OCI-LY3 (cell line): ENCODE results near the gene MTFR1L.
A peak's percentile ranks its signal among the peaks of the same experiment; 100 is the strongest.

ENCODE experiments used
- H2AFZ ChIP-seq: fragments of 200-600, 300-600 bp; shearing (Covaris generic); 2 replicates; pipeline ENCODE4 v1.6.0; 2014; ENCODE audit warnings: antibody characterized with exemption, low read depth, low read length
- H3K27ac ChIP-seq: fragments of 200-600, 300-600 bp; sonication (generic); 2 replicates; pipeline ENCODE4 v1.5.1; 2014; ENCODE audit warnings: mild to moderate bottlenecking, low read length, moderate library complexity, mixed read lengths
- H3K27me3 ChIP-seq: fragments of 200-600, 300-600 bp; sonication (generic); 2 replicates; pipeline ENCODE4 v1.6.1; 2014; ENCODE audit warnings: low read depth, low read length, mixed read lengths
- H3K36me3 ChIP-seq: fragments of 200-600, 300-600 bp; sonication (generic); replicated peaks from 2 replicates; pipeline ENCODE3; 2014; ENCODE audit warnings: low read depth, low read length, mixed read lengths
- H3K4me1 ChIP-seq: fragments of 300-600, 200-600 bp; sonication (generic); 2 replicates; pipeline ENCODE4 v1.6.1; 2014; ENCODE audit warnings: low read length, mixed read lengths
- H3K4me2 ChIP-seq: fragments of 200-600, 300-600 bp; sonication (generic); 2 replicates; pipeline ENCODE4 v1.6.1; 2014; ENCODE audit warnings: low read length, mixed read lengths
- H3K4me3 ChIP-seq: fragments of 300-600, 200-600 bp; sonication (generic); 2 replicates; pipeline ENCODE4 v1.5.1; 2014; ENCODE audit warnings: antibody characterized with exemption, mild to moderate bottlenecking, low read length, moderate library complexity
- H3K79me2 ChIP-seq: fragments of 300-600, 200-600 bp; shearing (Covaris generic); 2 replicates; pipeline ENCODE4 v1.6.1; 2014; ENCODE audit warnings: mild to moderate bottlenecking, low read length, mixed read lengths
- H3K9ac ChIP-seq: fragments of 300-600, 200-600 bp; shearing (Covaris generic); 2 replicates; pipeline ENCODE4 v1.6.0; 2014; ENCODE audit warnings: mild to moderate bottlenecking, low read length, moderate library complexity
- H3K9me3 ChIP-seq: fragments of 200-600, 300-600 bp; shearing (Covaris generic); 2 replicates; pipeline ENCODE4 v1.6.1; 2014; ENCODE audit warnings: low read length, mixed read lengths; ENCODE audit not compliant: insufficient read depth
- H4K20me1 ChIP-seq: fragments of 200-600, 300-600 bp; sonication (generic); 2 replicates; pipeline ENCODE4 v1.6.1; 2016; ENCODE audit warnings: low read length, mixed read lengths; ENCODE audit not compliant: insufficient read depth
- EZH2phosphoT487 ChIP-seq: fragments of 200-600 bp; shearing (Covaris generic); IDR thresholded peaks from 2 replicates; pipeline ENCODE4 v1.6.1; 2018; ENCODE audit warnings: antibody characterized with exemption, mixed run types, low read depth
- TF ChIP-seq, protein P1 (sequence below): fragments of 200-600, 300-600 bp; sonication (generic); IDR thresholded peaks from 2 replicates; pipeline ENCODE4 v1.5.1; 2014; ENCODE audit warnings: antibody characterized with exemption, low read length, low read depth

Gene MTFR1L

DNA sequence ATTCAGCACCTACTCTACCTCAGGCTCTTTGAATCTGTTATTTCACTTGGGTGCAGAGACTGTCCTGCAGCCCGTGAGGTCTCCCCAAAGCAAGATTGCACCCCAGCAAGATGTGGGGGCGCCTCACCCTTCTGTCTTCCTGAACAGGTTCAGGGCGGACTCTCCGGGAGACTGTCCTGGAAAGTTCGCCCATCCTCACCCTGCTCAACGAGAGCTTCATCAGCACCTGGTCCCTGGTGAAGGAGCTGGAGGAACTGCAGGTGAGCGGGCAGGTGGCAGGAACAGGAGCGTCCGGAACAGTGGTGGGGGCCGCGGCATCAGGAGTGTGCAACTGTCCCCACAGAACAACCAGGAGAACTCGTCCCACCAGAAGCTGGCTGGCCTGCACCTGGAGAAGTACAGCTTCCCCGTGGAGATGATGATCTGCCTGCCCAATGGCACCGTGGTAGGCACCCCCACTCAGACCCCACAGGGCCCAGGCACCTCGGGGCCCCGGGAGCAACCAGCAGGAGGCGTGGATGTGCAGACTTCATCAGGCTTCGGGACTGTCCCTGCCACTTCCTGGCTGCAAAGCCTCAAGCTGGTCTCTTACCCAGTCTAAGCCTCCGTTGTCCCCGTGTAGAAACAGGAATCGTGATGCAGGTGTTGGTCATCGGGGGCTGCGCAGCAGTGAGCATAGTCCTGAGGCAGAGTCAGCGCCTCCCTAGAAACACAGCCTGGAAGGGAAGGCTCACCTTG lies 5.9 kb upstream of the MTFR1L start:
- no peak overlapping the region for H3K27ac ChIP-seq
- H3K9ac ChIP-seq: no peak overlapping the region
- no peaks in the 10 kb centered on the region for H3K9me3 ChIP-seq
- no peaks in the 10 kb centered on the region for H3K79me2 ChIP-seq
- peaks cover 13% of the 10 kb centered on the region for H3K4me1 ChIP-seq
- no peaks in the 10 kb centered on the region for H4K20me1 ChIP-seq
- no peak overlapping the region for H3K4me3 ChIP-seq
- no peaks in the 10 kb centered on the region for H3K36me3 ChIP-seq
- H3K4me2 ChIP-seq: no peak overlapping the region
- no peak overlapping the region for H2AFZ ChIP-seq
- no peaks in the 10 kb centered on the region for H3K27me3 ChIP-seq
- no peak for TF ChIP-seq EZH2phosphoT487
- TF ChIP-seq, protein P1, sequence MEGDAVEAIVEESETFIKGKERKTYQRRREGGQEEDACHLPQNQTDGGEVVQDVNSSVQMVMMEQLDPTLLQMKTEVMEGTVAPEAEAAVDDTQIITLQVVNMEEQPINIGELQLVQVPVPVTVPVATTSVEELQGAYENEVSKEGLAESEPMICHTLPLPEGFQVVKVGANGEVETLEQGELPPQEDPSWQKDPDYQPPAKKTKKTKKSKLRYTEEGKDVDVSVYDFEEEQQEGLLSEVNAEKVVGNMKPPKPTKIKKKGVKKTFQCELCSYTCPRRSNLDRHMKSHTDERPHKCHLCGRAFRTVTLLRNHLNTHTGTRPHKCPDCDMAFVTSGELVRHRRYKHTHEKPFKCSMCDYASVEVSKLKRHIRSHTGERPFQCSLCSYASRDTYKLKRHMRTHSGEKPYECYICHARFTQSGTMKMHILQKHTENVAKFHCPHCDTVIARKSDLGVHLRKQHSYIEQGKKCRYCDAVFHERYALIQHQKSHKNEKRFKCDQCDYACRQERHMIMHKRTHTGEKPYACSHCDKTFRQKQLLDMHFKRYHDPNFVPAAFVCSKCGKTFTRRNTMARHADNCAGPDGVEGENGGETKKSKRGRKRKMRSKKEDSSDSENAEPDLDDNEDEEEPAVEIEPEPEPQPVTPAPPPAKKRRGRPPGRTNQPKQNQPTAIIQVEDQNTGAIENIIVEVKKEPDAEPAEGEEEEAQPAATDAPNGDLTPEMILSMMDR: peak; percentile 22

DNA sequence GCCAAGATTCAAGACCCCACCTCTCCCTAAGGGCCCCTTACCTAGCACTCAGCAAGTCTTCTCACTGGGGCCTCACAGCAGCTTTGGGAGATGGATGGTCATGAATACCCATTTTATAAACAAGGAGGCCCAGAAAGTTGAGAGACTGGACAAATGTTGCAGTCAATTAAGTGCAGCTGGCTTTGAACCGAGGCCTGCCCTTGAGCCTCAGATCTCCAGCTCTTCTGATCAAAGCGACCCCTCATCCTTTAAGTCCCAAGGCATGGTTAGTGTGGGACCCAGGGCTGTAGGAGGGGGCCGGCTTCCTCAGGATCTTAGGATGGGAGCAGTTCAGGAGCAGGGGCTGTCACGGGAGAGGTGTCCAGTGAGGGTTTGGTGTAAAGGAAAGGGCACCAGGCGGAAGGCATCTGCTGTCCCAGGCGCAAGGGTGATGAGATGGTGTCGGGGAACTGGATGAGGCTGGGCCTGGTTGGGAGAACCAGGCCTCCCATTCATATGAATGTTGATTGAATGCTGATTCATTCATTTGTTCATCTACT lies 5.1 kb upstream of the MTFR1L start:
- Histone ChIP-seq H3K4me1 (peaks cover 9% of the 10 kb centered on the region), H3K27me3 (no peaks in the 10 kb centered on the region), H3K4me3 (no peak overlapping the region), H3K9ac (no peak overlapping the region), H4K20me1 (no peaks in the 10 kb centered on the region), H3K27ac (no peak overlapping the region), H2AFZ (no peak overlapping the region), H3K36me3 (no peaks in the 10 kb centered on the region), H3K4me2 (no peak overlapping the region), H3K79me2 (no peaks in the 10 kb centered on the region), H3K9me3 (no peaks in the 10 kb centered on the region)
- no peak for TF ChIP-seq EZH2phosphoT487
- TF ChIP-seq, protein P1: no peak

DNA sequence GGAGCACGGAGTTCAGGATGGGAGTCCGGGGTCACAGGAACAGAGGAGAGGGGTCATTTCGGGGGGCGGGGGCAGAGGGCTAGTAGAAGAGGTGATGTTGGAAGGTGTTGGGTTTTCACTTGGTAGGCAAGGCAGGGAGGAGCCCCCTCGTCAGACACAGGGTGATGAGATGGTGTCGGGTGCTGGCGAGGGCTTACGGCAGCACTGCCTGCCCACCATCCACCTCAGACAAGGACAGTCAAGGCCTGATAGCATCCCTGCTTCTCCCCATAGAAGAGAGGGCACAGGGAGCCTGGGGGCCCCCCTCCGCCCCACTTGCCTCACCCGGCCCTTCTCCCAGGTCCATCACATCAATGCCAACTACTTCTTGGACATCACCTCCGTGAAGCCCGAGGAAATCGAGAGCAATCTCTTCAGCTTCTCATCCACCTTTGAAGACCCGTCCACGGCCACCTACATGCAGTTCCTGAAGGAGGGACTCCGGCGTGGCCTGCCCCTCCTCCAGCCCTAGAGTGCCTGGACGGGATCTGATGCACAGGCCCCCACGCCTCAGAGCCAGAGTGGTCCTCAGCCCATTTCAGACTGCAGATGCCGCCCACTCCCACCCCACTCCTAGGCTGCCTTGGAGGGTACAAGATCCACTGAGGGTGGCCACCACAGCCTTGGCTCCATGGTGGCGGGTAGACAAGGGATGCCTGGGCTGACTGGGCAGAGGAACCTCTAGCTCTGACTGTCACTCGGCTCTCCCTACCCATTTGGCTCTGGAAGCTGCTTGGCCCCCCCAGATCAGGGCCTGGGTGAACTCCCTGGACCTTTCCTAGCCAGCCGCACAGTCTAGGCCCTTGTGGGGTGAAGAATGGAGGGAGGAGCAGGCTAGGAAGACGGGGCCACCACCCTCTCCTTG lies 4.3 kb upstream of the MTFR1L start:
- no peak overlapping the region for H3K4me2 ChIP-seq
- H3K27me3 ChIP-seq: no peaks in the 10 kb centered on the region
- no peaks in the 10 kb centered on the region; the same call in 1 of the 2 replicates for H3K79me2 ChIP-seq
- H3K4me3 ChIP-seq: no peak overlapping the region
- no peaks in the 10 kb centered on the region for H3K9me3 ChIP-seq
- TF ChIP-seq, protein P1: no peak
- no peak for TF ChIP-seq EZH2phosphoT487
- H3K4me1 ChIP-seq: peaks cover 6% of the 10 kb centered on the region
- H3K9ac ChIP-seq: no peak overlapping the region
- H2AFZ ChIP-seq: no peak overlapping the region
- H3K27ac ChIP-seq: no peak overlapping the region
- no peaks in the 10 kb centered on the region for H3K36me3 ChIP-seq
- H4K20me1 ChIP-seq: no peaks in the 10 kb centered on the region

DNA sequence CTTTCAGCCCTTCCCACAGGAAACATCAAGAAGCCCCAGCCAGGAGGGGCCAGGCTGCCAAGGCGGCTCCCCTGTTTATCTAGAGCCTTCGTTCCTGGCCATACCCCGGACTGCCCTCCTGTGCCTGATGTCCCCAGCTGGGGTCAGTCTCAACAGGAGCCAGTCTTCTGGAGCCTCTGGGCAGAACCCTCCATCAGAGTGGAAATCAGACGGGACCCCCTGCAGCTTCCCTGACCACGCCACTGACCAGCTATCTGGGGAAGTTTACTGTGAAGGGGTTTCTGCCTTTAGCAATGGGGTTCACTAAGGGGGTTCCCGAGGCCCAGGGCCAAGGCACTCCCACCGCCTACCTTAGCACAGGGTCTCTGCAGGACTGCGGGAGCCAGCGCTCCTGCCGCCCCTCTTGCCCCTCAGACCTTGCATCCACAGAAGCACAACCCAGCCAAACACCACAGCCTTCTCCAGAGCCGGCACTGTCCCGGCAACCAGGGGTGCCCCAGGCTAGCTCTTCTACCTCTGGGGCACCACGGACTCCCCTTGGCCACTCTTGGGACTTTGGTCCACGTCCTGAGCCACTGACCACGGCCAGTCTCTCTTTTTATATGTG lies 3.5 kb upstream of the MTFR1L start:
- no peaks in the 10 kb centered on the region for H3K9me3 ChIP-seq
- H3K36me3 ChIP-seq: no peaks in the 10 kb centered on the region
- no peak overlapping the region for H3K27ac ChIP-seq
- no peak overlapping the region for H3K9ac ChIP-seq
- no peak for TF ChIP-seq EZH2phosphoT487
- TF ChIP-seq, protein P1: no peak
- H2AFZ ChIP-seq: no peak overlapping the region
- H3K27me3 ChIP-seq: no peaks in the 10 kb centered on the region
- no peak overlapping the region for H3K4me3 ChIP-seq
- no peaks in the 10 kb centered on the region for H4K20me1 ChIP-seq
- H3K79me2 ChIP-seq: peaks cover 6% of the 10 kb centered on the region; the same call in 1 of the 2 replicates
- no peak overlapping the region for H3K4me2 ChIP-seq
- H3K4me1 ChIP-seq: peaks cover 6% of the 10 kb centered on the region
